ENCODE measurements around the gene ANO5. TPM values are rescaled to one million over a fixed set of nuclear protein-coding genes. Genes with fewer than 3 reads are reported as not detected.
A peak's percentile ranks its signal among the peaks of the same experiment; 100 is the strongest.

ANO5 gene
- total and polyA plus RNA-seq, 4 experiments from 2014 or later = 0.09 TPM; not detected in 3

DNA sequence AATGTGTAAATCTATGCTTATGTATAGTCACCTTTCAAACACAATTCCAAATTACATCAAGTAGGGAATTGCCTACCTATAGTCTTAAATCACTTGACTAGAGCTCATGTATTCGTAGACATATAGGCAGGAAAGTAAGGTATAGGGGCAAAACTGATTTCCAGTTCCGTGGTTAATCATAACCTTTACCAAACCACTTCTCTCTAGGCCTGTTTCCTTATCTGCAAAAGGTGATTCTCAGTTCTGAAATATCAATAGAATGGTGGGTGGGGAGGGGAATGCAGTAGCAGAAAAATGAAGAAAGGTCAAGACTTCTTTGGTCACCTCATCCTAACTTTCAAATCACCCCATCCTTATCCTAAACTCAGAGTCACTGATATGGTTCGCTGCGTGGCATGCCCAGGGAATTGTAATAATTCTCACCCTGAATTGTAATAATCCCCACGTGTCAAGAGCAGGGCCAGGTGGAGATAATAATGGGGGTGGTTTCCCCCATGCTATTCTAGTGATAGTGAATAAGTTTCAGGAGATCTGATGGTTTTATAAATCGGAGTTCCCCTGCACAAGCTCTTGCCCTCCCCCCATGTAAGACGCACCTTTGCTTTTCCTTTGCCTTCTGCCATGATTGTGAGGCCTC, 1.9 kb upstream of the ANO5 start:
- H3K4me3 Mint-ChIP-seq = no peak overlapping the region
- no peaks in the 10 kb centered on the region for H3K27me3 ChIP-seq (ENCODE audit: insufficient read depth, low read length)
- no peak overlapping the region for H3K4me3 ChIP-seq (ENCODE audit: low read length in 2 of 2)
- intact Hi-C loops (cut with micrococcal nuclease) = no loop called here
- CTCF ChIA-PET (ENCODE audit: partially characterized antibody) = no interaction called here
- no peaks in the 10 kb centered on the region for H3K36me3 Mint-ChIP-seq
- peaks cover 0 to 8% (median 3%) of the 10 kb centered on the region in 4 donors for H3K4me1 Mint-ChIP-seq
- DNase-seq = no peak
- H3K9me3 ChIP-seq (ENCODE audit: control insufficient read depth in 1 of 2, low read length in 2 of 2) = no peaks in the 10 kb centered on the region
- H3K27ac Mint-ChIP-seq = no peak overlapping the region
- H3K36me3 ChIP-seq (ENCODE audit: insufficient read depth, low read length) = no peaks in the 10 kb centered on the region
- no peak overlapping the region for H3K27ac ChIP-seq (ENCODE audit: low read depth, low read length)
- peaks cover 0 to 8% (median 3%) of the 10 kb centered on the region in 8 donors for H3K9me3 Mint-ChIP-seq
- POLR2A ChIA-PET (ENCODE audit: partially characterized antibody) = no interaction called here
- H3K4me1 ChIP-seq (ENCODE audit: insufficient read depth, low read length) = no peaks in the 10 kb centered on the region
- peaks cover 12 to 15% of the 10 kb centered on the region in 2 donors for H3K27me3 Mint-ChIP-seq

DNA sequence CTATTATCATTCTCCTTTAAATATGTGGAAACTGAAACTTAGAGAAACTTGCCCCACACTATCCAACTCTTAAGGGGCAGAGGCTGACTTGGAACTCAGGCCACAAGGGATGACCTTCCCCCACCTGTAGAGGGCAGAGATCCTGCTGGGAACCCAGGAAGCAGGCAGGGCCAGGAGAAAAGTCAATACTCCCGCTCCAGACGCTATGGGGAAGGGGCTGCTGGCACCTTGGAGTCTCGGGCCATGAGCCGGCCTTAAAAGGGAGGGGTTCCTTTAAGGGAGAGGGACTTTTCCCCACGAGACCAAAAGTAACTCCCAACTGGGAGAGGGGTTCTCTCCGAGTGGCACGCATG, 620 bp upstream of the ANO5 start:
- H3K4me3 ChIP-seq (ENCODE audit: low read length in 2 of 2) = no peak overlapping the region
- peak overlapping the region in 2 of 8 donors; percentile 39 to 49 for H3K4me3 Mint-ChIP-seq
- POLR2A ChIA-PET (ENCODE audit: partially characterized antibody) = no interaction called here

DNA sequence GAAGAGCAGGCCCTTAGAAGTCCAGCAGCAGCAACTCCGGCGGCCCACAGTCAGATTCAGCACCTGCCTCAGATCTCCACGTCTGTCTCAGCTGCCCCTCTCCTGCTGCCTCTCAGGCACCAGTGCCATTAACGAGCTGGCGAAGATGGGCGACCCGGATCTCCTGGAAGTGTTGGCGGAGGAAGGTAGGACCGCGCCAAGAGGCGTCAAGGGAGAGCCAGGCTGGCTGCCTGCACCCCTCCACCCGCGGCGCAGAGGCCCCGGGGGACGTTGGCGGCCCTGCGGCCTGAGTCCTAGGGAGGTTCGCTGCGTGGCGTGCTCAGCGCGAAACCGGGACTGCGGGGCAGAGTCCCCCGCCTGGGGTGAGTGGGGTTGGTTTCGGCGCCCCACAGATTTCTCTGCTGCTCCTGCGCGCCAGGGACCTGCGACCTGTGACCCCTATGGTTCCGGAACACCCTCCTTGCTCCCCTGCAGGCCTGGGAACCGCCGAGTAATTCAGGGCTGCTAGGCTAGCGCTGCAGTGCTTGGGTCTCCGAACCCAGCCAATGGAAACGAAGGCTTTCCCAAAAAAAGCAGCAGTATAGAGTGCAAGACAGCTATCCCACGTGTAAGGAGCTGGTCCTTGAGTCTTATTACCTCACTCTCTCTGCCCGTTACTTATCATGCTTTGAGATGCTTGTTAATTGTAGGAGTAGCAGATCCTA, 615 bp downstream of the ANO5 start:
- H3K36me3 ChIP-seq (ENCODE audit: insufficient read depth, low read length) = no peaks in the 10 kb centered on the region
- CTCF ChIA-PET (ENCODE audit: partially characterized antibody) = no interaction called here
- peaks cover 0 to 8% (median 3%) of the 10 kb centered on the region in 4 donors for H3K4me1 Mint-ChIP-seq
- H3K27me3 Mint-ChIP-seq = peaks cover 12 to 15% of the 10 kb centered on the region in 2 donors
- H3K27me3 ChIP-seq (ENCODE audit: insufficient read depth, low read length) = no peaks in the 10 kb centered on the region
- H3K27ac ChIP-seq (ENCODE audit: low read depth, low read length) = no peak overlapping the region
- H3K4me3 ChIP-seq (ENCODE audit: low read length in 2 of 2) = no peak overlapping the region
- H3K27ac Mint-ChIP-seq = no peak overlapping the region
- no peak for DNase-seq
- intact Hi-C loops (cut with micrococcal nuclease) = no loop called here
- POLR2A ChIA-PET (ENCODE audit: partially characterized antibody) = no interaction called here
- H3K36me3 Mint-ChIP-seq = no peaks in the 10 kb centered on the region
- peaks cover 0 to 8% (median 0%) of the 10 kb centered on the region in 8 donors for H3K9me3 Mint-ChIP-seq
- no peaks in the 10 kb centered on the region for H3K9me3 ChIP-seq (ENCODE audit: control insufficient read depth in 1 of 2, low read length in 2 of 2)
- H3K4me3 Mint-ChIP-seq = peak overlapping the region in 4 of 8 donors; percentile 8 to 62 (median 26)
- no peaks in the 10 kb centered on the region for H3K4me1 ChIP-seq (ENCODE audit: insufficient read depth, low read length)

More for the DNA sequence above, 620 bp upstream of the ANO5 start:
- no peak for DNase-seq
- CTCF ChIA-PET (ENCODE audit: partially characterized antibody) = no interaction called here
- Histone ChIP-seq H3K4me1 (ENCODE audit: insufficient read depth, low read length) (no peaks in the 10 kb centered on the region), H3K9me3 (ENCODE audit: control insufficient read depth in 1 of 2, low read length in 2 of 2) (no peaks in the 10 kb centered on the region), H3K27ac (ENCODE audit: low read depth, low read length) (no peak overlapping the region), H3K36me3 (ENCODE audit: insufficient read depth, low read length) (no peaks in the 10 kb centered on the region), H3K27me3 (ENCODE audit: insufficient read depth, low read length) (no peaks in the 10 kb centered on the region)
- no peaks in the 10 kb centered on the region for H3K36me3 Mint-ChIP-seq
- H3K27ac Mint-ChIP-seq = no peak overlapping the region
- H3K27me3 Mint-ChIP-seq = peaks cover 12 to 15% of the 10 kb centered on the region in 2 donors
- peaks cover 0 to 8% (median 3%) of the 10 kb centered on the region in 4 donors for H3K4me1 Mint-ChIP-seq
- intact Hi-C loops (cut with micrococcal nuclease) = no loop called here
- H3K9me3 Mint-ChIP-seq = peaks cover 0 to 8% (median 2%) of the 10 kb centered on the region in 8 donors

DNA sequence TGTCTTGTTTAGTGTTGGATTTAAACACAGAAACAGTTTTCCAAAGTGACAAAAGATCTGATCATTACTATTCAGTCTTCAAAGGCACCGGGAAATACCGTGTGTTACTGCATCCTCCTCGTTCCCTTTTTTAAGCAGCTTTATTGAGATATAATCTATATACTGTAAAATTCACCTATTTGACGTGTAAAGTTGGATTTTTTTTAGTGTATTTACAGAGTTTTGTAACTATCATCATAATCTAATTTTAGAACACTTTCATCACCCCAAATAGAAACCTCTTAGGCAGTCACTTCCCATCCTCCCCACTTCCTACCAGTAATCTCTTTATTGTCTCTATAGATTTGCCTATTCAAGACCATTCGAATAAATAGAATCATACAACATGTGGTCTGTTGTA, 1.4 kb downstream of the ANO5 start:
- intact Hi-C loops (cut with micrococcal nuclease) = no loop called here
- H3K27ac Mint-ChIP-seq = no peak overlapping the region
- ChIA-PET POLR2A (ENCODE audit: partially characterized antibody) (no interaction called here), CTCF (ENCODE audit: partially characterized antibody) (no interaction called here)
- Histone ChIP-seq H3K27me3 (ENCODE audit: insufficient read depth, low read length) (no peaks in the 10 kb centered on the region), H3K4me1 (ENCODE audit: insufficient read depth, low read length) (no peaks in the 10 kb centered on the region), H3K9me3 (ENCODE audit: control insufficient read depth in 1 of 2, low read length in 2 of 2) (no peaks in the 10 kb centered on the region), H3K4me3 (ENCODE audit: low read length in 2 of 2) (no peak overlapping the region), H3K36me3 (ENCODE audit: insufficient read depth, low read length) (no peaks in the 10 kb centered on the region), H3K27ac (ENCODE audit: low read depth, low read length) (no peak overlapping the region)
- no peaks in the 10 kb centered on the region for H3K36me3 Mint-ChIP-seq
- no peak for DNase-seq
- peak overlapping the region in 1 of 8 donors; percentile 18 for H3K4me3 Mint-ChIP-seq
- peaks cover 0 to 8% (median 3%) of the 10 kb centered on the region in 4 donors for H3K4me1 Mint-ChIP-seq
- peaks cover 0 to 8% (median 0%) of the 10 kb centered on the region in 8 donors for H3K9me3 Mint-ChIP-seq
- H3K27me3 Mint-ChIP-seq = peaks cover 12 to 15% of the 10 kb centered on the region in 2 donors

GRCh38 chr11:22194907-22195306, 2.0 kb downstream of the ANO5 start:
- ChIA-PET CTCF (ENCODE audit: partially characterized antibody) (no interaction called here), POLR2A (ENCODE audit: partially characterized antibody) (no interaction called here)
- H3K27ac Mint-ChIP-seq = no peak overlapping the region
- H3K4me3 ChIP-seq (ENCODE audit: low read length in 2 of 2) = no peak overlapping the region
- no peak for DNase-seq
- H3K27me3 ChIP-seq (ENCODE audit: insufficient read depth, low read length) = no peaks in the 10 kb centered on the region
- intact Hi-C loops (cut with micrococcal nuclease) = no loop called here
- H3K4me1 ChIP-seq (ENCODE audit: insufficient read depth, low read length) = no peaks in the 10 kb centered on the region
- peak overlapping the region in 1 of 8 donors; percentile 7 for H3K4me3 Mint-ChIP-seq
- no peaks in the 10 kb centered on the region for H3K36me3 ChIP-seq (ENCODE audit: insufficient read depth, low read length)
- H3K4me1 Mint-ChIP-seq = peaks cover 0 to 8% (median 3%) of the 10 kb centered on the region in 4 donors
- no peak overlapping the region for H3K27ac ChIP-seq (ENCODE audit: low read depth, low read length)
- H3K9me3 ChIP-seq (ENCODE audit: control insufficient read depth in 1 of 2, low read length in 2 of 2) = no peaks in the 10 kb centered on the region
- no peaks in the 10 kb centered on the region for H3K36me3 Mint-ChIP-seq
- peaks cover 12 to 15% of the 10 kb centered on the region in 2 donors for H3K27me3 Mint-ChIP-seq
- peaks cover 0 to 8% (median 0%) of the 10 kb centered on the region in 8 donors for H3K9me3 Mint-ChIP-seq

DNA sequence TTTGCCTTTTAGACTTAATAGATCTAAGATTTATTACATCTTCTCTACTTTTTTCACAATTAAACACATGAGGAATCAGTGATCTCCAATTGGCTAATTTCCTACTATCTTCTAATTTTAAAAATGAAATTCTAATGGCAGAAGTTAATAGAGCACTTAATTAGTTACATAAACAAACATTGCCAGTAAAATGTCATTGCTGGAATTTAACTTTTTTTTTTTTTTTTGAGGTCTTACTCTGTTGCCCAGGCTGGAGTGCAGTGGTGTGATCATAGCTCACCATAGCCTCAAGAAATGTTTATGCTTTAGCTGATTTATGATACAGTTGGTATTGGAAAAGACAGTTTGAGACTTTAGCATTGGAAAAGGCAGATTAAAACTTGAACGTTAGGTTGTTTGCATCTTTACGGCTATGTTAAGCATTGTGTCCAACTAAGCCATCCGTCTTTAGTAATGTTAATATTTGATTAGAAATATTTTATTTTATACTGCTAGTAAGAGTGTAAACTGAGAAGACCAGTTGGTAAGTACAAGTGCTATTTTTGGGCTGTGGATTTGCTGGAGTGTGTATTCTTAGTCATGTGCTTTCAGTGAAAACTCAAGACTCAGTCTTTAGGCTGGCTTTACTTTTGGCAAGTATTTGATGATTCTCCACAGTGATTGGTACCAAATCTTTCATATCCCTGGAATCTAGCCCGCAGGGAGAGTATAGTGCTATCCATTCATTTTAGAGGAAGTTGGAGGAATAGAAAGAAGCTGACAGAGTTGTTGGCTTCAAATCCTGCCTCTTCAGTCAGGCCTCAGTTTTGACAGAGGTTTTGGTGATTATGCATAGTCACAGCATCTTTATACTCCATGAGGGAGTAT, 4.5 kb downstream of the ANO5 start:
- Histone ChIP-seq H3K4me1 (ENCODE audit: insufficient read depth, low read length) (no peaks in the 10 kb centered on the region), H3K9me3 (ENCODE audit: control insufficient read depth in 1 of 2, low read length in 2 of 2) (no peaks in the 10 kb centered on the region), H3K36me3 (ENCODE audit: insufficient read depth, low read length) (no peaks in the 10 kb centered on the region), H3K4me3 (ENCODE audit: low read length in 2 of 2) (no peak overlapping the region), H3K27me3 (ENCODE audit: insufficient read depth, low read length) (no peaks in the 10 kb centered on the region), H3K27ac (ENCODE audit: low read depth, low read length) (no peak overlapping the region)
- no peak overlapping the region for H3K4me3 Mint-ChIP-seq
- H3K4me1 Mint-ChIP-seq = peaks cover 0 to 8% (median 3%) of the 10 kb centered on the region in 4 donors
- DNase-seq = no peak
- POLR2A ChIA-PET (ENCODE audit: partially characterized antibody) = no interaction called here
- intact Hi-C loops (cut with micrococcal nuclease) = no loop called here
- CTCF ChIA-PET (ENCODE audit: partially characterized antibody) = no interaction called here
- H3K9me3 Mint-ChIP-seq = peaks cover 0 to 5% (median 0%) of the 10 kb centered on the region in 8 donors
- H3K36me3 Mint-ChIP-seq = no peaks in the 10 kb centered on the region
- H3K27ac Mint-ChIP-seq = no peak overlapping the region
- peaks cover 8 to 12% of the 10 kb centered on the region in 2 donors for H3K27me3 Mint-ChIP-seq

- Histone ChIP-seq H3K9me3 (ENCODE audit: control insufficient read depth in 1 of 2, low read length in 2 of 2) (no peaks in the 10 kb centered on the region), H3K4me3 (ENCODE audit: low read length in 2 of 2) (no peak overlapping the region), H3K27ac (ENCODE audit: low read depth, low read length) (no peak overlapping the region), H3K36me3 (ENCODE audit: insufficient read depth, low read length) (no peaks in the 10 kb centered on the region), H3K27me3 (ENCODE audit: insufficient read depth, low read length) (no peaks in the 10 kb centered on the region), H3K4me1 (ENCODE audit: insufficient read depth, low read length) (no peaks in the 10 kb centered on the region)
- H3K36me3 Mint-ChIP-seq = no peaks in the 10 kb centered on the region
- intact Hi-C loops (cut with micrococcal nuclease) = no loop called here
- ChIA-PET CTCF (ENCODE audit: partially characterized antibody) (no interaction called here), POLR2A (ENCODE audit: partially characterized antibody) (no interaction called here)
- no peak overlapping the region for H3K4me3 Mint-ChIP-seq
- no peak for DNase-seq
- peaks cover 0 to 3% (median 0%) of the 10 kb centered on the region in 8 donors for H3K9me3 Mint-ChIP-seq
- peaks cover 4 to 6% of the 10 kb centered on the region in 2 donors for H3K27me3 Mint-ChIP-seq
- no peaks in the 10 kb centered on the region for H3K4me1 Mint-ChIP-seq
- no peak overlapping the region for H3K27ac Mint-ChIP-seq
Measured at GRCh38 chr11:22199243-22199642, 6.4 kb downstream of the ANO5 start.

Data from CD4-positive, alpha-beta memory T cell (primary cell).